ENCODE measurements around the gene TMPRSS2. TPM values are rescaled to one million over a fixed set of nuclear protein-coding genes. Genes with fewer than 3 reads are reported as not detected.

The TMPRSS2 gene
- total RNA-seq, 1 experiment from 2014 or later, result 1.1 TPM

- H3K9ac ChIP-seq (ENCODE audit: low read length), result no peak overlapping the region
- POLR2A ChIA-PET, result no interaction called here
These were observed 35.0 kb downstream of the TMPRSS2 start for GRCh38 chr21:41472753-41473548.

GRCh38 chr21:41470054-41470453 lies 37.9 kb downstream of the TMPRSS2 start:
- no peak overlapping the region for H3K4me3 ChIP-seq (replicated peaks in 1 of 2; ENCODE audit: low read depth in 1 of 2, low read length in 2 of 2)
- H3K36me3 ChIP-seq (ENCODE audit: control insufficient read depth in 1 of 2, insufficient read depth in 2 of 2, low read length in 2 of 2), result no peaks in the 10 kb centered on the region
- H4K20me1 ChIP-seq (ENCODE audit: insufficient read depth), result no peaks in the 10 kb centered on the region
- H3K4me2 ChIP-seq (ENCODE audit: low read length), result no peak overlapping the region
- no peak for DNase-seq (ENCODE audit: low read depth, low spot score)
- no TSS peak for BruUV-seq (replicated peaks)
- H3K9me3 ChIP-seq (ENCODE audit: control insufficient read depth in 1 of 2, insufficient read depth in 1 of 2, low read depth in 1 of 2, low read length in 2 of 2), result no peaks in the 10 kb centered on the region
- H3K9ac ChIP-seq (ENCODE audit: low read length), result no peak overlapping the region
- no peaks in the 10 kb centered on the region for H3K9me2 ChIP-seq (ENCODE audit: insufficient read depth)
- ChIA-PET RAD21 (ENCODE audit: low non-redundant PET in 1 of 2, low total read pairs in 2 of 2, uncharacterized antibody in 2 of 2, unreplicated experiment in 2 of 2) (no interaction called here), POLR2A (no interaction called here), CTCF (no interaction called here)
- no peak overlapping the region for H3K27ac ChIP-seq (ENCODE audit: low read depth, low read length)
- H3K79me2 ChIP-seq (ENCODE audit: insufficient read depth, low read length), result no peaks in the 10 kb centered on the region
- H3K27me3 ChIP-seq (ENCODE audit: insufficient read depth, low read length), result peaks cover 4% of the 10 kb centered on the region; the same call in 1 of the 2 replicates
- no peak for ATAC-seq
- intact Hi-C loops (cut with micrococcal nuclease), result no loop called here
- no peak overlapping the region for H2AFZ ChIP-seq (ENCODE audit: low read depth, low read length, poor library complexity, severe bottlenecking)
- no peak for TF ChIP-seq SP1 (IDR thresholded peaks at IDR 0.05; ENCODE audit: low read depth)
- no peak for TF ChIP-seq ZBTB33 (IDR thresholded peaks at IDR 0.05; ENCODE audit: extremely low read depth, insufficient replicate concordance, low read length)
- TF ChIP-seq CBX3 (IDR thresholded peaks at IDR 0.05; ENCODE audit: low read depth), result no peak
- TF ChIP-seq CTCF (IDR thresholded peaks at IDR 0.05 in 2 of 3, conservative IDR thresholded peaks at IDR 0.05 in 1 of 3; ENCODE audit: borderline replicate concordance in 1 of 3, insufficient read depth in 1 of 3, low read depth in 2 of 3, low read length in 2 of 3), result no peak
- peaks cover 0 to 9% of the 10 kb centered on the region in 2 experiments; a peak in 2 of 4 replicates for H3K4me1 ChIP-seq (ENCODE audit: control insufficient read depth in 1 of 2, insufficient read depth in 2 of 2, low read length in 2 of 2)

More at GRCh38 chr21:41472753-41473548, 35.0 kb downstream of the TMPRSS2 start:
- Histone ChIP-seq H3K27me3 (ENCODE audit: insufficient read depth, low read length) (peaks cover 4% of the 10 kb centered on the region; the same call in 1 of the 2 replicates), H3K27ac (ENCODE audit: low read depth, low read length) (no peak overlapping the region), H2AFZ (ENCODE audit: low read depth, low read length, poor library complexity, severe bottlenecking) (no peak overlapping the region), H3K9me3 (ENCODE audit: control insufficient read depth in 1 of 2, insufficient read depth in 1 of 2, low read depth in 1 of 2, low read length in 2 of 2) (no peaks in the 10 kb centered on the region), H4K20me1 (ENCODE audit: insufficient read depth) (no peaks in the 10 kb centered on the region), H3K4me3 (replicated peaks in 1 of 2; ENCODE audit: low read depth in 1 of 2, low read length in 2 of 2) (no peak overlapping the region), H3K9me2 (ENCODE audit: insufficient read depth) (no peaks in the 10 kb centered on the region), H3K4me2 (ENCODE audit: low read length) (no peak overlapping the region), H3K79me2 (ENCODE audit: insufficient read depth, low read length) (no peaks in the 10 kb centered on the region), H3K4me1 (ENCODE audit: control insufficient read depth in 1 of 2, insufficient read depth in 2 of 2, low read length in 2 of 2) (no peaks in the 10 kb centered on the region), H3K36me3 (ENCODE audit: control insufficient read depth in 1 of 2, insufficient read depth in 2 of 2, low read length in 2 of 2) (no peaks in the 10 kb centered on the region)
- TF ChIP-seq ZNF274 (IDR thresholded peaks at IDR 0.05; ENCODE audit: low read depth, low read length) (no peak), ATF3 (IDR thresholded peaks at IDR 0.05) (no peak), EGR1 (IDR thresholded peaks at IDR 0.05; ENCODE audit: low read depth) (no peak), EZH2 (IDR thresholded peaks at IDR 0.05) (no peak), SP1 (IDR thresholded peaks at IDR 0.05; ENCODE audit: low read depth) (no peak), JUND (IDR thresholded peaks at IDR 0.05) (no peak), CEBPB (IDR thresholded peaks at IDR 0.05; ENCODE audit: low read depth) (no peak), SRF (IDR thresholded peaks at IDR 0.05; ENCODE audit: low read depth) (no peak), SIN3A (IDR thresholded peaks at IDR 0.05; ENCODE audit: low read depth) (no peak), CBX3 (IDR thresholded peaks at IDR 0.05; ENCODE audit: low read depth) (no peak), ZFX (IDR thresholded peaks at IDR 0.05) (no peak)
- DNase-seq (ENCODE audit: low read depth, low spot score), result no peak
- no TSS peak for BruUV-seq (replicated peaks)
- ChIA-PET CTCF (no interaction called here), RAD21 (ENCODE audit: low non-redundant PET in 1 of 2, low total read pairs in 2 of 2, uncharacterized antibody in 2 of 2, unreplicated experiment in 2 of 2) (no interaction called here)
- intact Hi-C loops (cut with micrococcal nuclease), result no loop called here
- no peak for ATAC-seq

Measured in HCT116 (cell line).